GM19240 (cell line): Measurements from ENCODE around the gene SMIM23.

Experiments used
- DNase-seq: peaks from one replicate; pipeline ENCODE4 v3.0.0; 2011; ENCODE audit warnings: low spot score; ENCODE audit not compliant: insufficient read length

The SMIM23 gene

GRCh38 chr5:171785517-171785916, at the start of gene SMIM23:
SMIM23 (plus strand) TSS chr5:171785817; CDS start chr5:171785872, 55 bp downstream.
- DNase-seq, result no peak

- DNase-seq, result no peak
Measured at GRCh38 chr5:171736976-171737891, 48.4 kb upstream of the SMIM23 start.

DNA sequence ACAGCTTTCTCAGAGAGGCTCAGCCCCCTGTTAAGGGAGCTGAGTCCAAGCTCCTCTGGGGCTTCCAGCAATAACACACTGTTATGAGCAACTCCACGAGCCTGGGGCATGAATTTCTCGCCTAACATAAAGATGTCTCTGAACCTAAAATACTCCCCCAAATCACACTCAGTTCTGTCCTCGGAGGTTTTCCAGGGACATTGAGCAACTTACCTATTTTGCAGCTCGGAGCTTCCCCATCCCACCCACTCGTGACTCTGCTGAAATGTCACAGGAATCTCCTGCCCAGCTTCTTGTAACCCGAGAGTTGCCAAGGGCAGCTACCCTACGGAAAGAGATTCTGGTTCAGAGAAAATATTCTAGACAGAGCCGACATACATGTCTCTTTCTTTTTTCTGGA, 47.1 kb upstream of the SMIM23 start:
- DNase-seq, result no peak

GRCh38 chr5:171739271-171739670, 46.3 kb upstream of the SMIM23 start:
- no peak for DNase-seq

DNA sequence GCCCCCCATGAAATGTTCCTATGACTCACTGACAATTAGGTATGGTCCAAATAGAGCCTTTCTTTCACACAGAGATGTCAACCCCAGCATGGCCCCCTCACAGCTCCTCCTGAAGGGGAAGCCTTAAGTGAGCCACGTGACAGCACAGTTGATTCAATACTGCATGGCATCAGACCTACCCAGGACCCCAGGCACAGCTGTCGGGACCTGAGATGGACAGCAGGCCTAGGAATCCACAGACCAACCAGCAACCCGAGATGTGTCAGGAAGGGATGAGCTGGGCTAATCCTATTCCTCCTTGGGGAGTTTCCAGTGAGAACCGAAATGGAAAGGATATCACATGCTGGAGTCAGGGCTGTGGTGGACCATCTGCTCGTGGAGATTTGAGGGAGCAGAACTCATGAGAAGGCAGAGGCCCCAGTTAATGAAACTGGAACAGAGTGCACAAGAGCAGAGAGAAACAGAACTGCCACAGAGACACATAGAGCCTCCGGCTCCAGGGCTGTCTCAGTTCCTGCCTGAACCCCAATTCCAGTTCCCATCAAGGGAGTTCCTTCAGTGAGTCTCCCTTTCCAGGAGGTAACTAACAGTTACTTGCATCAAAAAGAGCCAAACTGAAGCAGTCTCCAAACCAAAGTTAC, 42.1 kb upstream of the SMIM23 start:
- DNase-seq, result no peak

DNA sequence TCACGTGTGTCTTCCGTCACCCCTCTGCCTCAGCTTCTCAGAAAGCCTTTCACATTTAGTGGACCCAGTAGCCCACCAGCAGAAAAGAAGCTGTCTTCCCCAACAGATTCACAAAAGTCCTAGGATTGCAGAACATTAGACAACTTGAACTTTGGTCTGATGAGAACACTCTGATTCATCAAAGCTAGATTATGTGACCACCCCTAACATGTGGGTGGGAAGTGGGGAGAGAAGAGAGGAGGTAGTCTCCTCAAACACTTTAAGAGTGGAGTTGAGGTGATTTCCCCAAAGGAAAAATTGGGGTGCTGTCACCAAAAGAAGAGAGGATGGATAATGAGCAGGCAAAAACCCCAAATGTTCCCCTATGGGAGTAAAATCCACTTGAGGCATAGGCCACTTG, 41.4 kb upstream of the SMIM23 start:
- no peak for DNase-seq

- DNase-seq, result no peak
Measured at GRCh38 chr5:171744882-171745281, 40.7 kb upstream of the SMIM23 start.

DNA sequence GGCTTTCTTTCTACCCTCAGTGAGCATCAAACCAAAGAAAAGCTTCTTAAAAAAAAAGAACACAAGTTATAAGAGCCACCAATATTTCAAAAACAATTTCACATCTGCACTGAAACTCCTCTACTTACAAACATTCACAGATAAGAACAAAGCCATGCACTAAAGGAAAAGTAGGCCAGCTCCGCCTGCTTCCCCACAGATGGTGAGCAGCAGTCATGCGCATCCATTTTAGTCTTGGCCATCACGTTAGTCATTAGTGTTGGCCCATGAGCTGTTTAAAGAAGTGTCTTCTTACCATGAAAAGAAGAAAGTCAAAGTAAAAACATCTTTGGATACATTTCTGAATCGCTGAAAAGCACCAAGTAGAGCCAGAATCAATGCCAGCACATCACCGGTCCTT, 40.0 kb upstream of the SMIM23 start:
- no peak for DNase-seq

DNA sequence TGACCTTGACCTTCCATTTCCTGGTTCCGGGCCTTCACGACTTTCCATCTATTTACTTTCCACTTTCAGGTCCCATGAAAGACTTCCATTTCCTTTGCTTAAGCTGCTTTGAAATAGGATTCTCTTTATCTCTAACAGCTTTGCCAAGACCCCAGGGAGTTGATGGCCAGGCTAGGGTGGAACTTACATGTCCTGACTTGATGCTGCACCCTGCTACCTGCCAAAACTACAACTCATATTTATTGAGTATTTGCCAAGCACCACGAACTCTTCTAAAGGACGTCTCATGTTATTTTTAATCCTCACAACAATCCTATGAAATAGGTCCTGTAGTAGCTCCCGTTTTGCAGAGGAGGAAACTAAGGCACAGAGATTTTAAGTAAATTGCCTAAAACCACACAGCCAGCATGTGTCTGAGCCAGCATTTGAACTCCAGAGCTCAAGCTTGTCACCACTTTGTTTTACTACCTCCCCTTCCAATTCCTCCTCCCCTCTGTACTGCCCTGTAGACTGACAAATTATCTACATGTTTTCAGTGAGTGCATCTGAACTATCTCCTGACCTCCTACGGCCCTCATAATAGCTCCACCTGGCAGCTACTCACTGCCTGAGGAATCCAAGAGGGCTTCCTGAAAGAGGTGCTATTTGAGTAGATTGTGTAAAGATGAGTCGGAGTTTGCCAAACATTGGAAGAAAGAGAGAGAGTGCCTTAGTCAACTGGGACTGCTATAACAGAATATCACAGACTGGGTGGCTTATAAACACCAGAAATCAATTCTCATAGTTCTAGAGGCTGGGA, 38.4 kb upstream of the SMIM23 start:
- no peak for DNase-seq

GRCh38 chr5:171748720-171749119, 36.9 kb upstream of the SMIM23 start:
- DNase-seq, result no peak

- DNase-seq, result no peak
Measured at GRCh38 chr5:171749365-171749764, 36.3 kb upstream of the SMIM23 start.

DNA sequence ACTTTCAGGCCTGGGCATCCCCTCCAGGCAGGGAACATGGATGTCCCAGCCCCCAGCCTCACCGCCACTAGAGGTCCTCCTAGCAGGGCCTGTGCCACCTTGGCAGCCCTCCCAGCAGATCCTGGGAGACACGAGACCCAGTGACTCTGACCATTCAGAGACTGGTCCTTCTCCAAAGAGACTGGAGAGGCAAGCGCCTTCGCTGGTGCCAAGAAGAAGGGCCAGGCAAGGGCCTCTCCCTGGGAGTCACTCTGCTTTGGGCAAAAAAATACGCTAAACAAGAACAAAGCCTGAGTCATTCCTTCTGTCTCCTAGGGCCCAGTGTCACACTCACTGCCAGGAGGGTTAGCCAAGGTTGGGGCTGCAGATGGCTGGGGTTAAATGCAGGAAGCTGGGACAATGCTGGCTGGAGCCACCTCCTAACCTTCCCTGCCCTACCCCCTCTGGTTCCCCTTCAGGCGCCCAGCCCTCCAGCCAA, 35.3 kb upstream of the SMIM23 start:
- DNase-seq, result no peak

DNA sequence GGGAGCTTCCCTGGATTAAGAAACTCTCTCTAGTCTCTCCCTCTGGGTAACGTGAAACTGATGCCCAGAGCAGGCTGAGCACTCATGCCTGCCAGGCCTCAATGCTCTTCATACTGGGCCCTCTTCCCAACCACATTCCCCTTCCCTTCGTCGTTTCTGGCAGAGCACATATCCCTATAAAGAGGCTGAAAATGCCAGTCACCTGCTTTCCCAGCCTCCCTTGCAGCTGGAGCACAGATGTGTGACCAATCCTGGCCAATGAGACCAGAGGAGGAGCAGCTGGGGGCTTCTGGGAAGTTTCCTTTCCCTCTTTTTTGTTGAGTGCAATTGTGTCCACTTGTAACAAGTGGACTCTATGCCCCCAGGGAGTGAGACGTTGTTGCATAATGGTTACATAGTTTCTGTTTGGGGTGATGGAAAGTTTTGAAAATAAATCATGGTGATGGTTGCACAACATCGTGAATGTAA, 30.2 kb upstream of the SMIM23 start:
- no peak for DNase-seq

DNA sequence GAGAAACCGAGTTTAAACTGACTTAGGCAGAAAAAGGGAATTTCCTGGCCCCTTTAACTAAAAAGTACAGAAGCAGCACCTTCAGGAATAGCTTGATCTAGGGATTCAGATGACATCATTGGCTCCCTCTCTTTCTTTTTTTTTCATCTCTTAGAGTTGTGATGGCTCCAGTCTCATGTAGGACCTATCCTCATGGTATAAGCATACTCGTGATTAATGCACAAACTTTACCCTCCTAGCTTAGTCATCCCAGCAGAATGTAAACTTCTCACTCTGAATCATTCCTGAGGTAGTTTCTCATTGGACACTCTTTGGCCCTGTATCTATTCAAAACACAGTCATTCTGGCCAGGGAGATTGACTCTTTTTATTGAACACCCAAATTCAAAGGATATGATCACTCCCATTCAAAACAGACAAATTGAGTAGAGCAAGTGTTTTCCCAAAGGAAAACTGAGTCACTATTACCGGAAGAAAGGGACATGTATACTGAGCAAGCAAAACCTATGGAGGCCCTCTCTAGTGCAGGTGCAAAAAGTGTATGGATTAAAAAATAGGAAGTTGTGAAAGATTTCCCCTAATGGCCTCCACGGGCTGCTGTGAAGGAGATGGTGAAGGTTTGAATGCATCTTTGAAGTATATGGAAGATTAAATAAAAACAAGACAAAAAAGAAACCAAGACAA, 27.6 kb upstream of the SMIM23 start:
- DNase-seq, result no peak

- no peak for DNase-seq
Measured at GRCh38 chr5:171759777-171760176, 25.8 kb upstream of the SMIM23 start.

- no peak for DNase-seq
Measured at GRCh38 chr5:171762021-171762608, 23.5 kb upstream of the SMIM23 start.

- DNase-seq, result no peak
Measured at GRCh38 chr5:171762903-171763302, 22.7 kb upstream of the SMIM23 start.

DNA sequence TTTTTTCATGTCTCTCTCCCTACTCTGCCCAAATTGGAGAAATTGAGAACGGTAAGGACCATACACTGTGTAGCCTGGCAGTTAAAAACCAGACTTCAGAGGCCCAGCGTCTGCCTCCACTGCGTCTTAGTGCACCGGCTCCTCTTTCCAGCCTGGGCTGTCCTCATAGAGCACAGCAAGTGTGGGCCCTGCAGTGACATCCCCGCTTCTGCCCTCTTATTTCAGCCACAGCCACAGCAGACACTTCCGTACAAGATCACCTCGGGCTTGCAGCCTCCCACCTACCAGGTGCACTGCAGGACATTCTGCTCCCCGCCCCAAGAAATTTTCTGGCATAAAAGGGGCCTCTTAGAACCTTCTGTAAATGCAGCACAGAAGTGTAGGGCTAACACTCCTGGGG, 21.4 kb upstream of the SMIM23 start:
- no peak for DNase-seq

DNA sequence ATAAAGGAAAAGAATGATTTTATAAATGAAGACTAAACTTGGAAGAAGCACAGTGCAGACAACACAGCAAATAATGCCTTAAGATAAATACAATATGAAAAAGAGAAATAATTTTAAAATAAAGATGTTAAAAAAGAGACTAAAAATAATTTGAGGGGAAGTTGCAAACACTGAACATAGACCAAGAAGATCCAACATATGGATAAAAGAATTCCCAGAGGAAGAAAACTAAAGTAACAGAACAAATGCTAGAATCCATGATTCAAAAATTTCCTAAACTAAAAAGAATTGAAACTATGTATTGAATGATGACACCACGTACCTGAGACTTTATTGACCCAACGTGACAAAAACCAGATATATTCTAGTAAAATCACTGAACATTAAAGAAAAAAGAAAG, 18.7 kb upstream of the SMIM23 start:
- DNase-seq, result no peak

DNA sequence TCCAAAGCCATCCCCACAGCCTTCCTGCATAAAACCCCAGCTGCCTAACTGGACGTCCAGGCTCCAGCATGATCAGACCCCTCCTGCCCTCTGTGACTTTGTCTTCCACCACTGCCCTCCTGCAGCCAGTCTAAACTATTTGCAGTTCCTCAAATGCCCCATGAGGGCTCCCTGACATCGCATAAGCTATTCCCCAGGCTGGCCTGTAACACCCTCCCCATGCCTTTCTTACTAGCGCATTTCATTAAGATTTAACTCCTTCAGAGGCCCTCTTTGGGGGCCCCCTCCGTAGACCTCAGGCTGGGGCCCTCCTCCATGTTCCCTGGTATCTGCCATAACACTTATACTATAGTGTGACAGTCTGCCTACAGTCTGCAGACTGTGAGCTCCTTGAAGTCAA, 15.5 kb upstream of the SMIM23 start:
- no peak for DNase-seq

DNA sequence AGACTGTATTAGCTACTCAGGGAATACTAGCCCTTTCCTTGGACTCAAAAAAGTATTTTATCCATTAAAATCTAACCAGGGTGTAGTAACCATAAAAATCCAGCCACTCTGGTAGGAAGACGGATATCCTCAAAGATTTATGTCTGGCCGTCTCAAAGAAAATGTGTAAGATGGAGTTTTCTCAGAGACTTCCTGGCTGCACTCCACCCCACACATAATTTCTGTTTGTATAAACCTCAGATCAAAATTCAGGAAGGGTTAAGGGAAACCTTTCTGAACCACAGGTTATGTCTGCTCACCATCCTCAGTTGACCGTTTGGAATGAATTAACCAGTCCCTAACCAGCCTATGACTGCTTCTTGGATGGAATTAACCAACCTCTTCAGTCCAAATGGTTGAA, 13.8 kb upstream of the SMIM23 start:
- no peak for DNase-seq
